ENCODE measurements around the gene GMNC.

GMNC gene

DNA sequence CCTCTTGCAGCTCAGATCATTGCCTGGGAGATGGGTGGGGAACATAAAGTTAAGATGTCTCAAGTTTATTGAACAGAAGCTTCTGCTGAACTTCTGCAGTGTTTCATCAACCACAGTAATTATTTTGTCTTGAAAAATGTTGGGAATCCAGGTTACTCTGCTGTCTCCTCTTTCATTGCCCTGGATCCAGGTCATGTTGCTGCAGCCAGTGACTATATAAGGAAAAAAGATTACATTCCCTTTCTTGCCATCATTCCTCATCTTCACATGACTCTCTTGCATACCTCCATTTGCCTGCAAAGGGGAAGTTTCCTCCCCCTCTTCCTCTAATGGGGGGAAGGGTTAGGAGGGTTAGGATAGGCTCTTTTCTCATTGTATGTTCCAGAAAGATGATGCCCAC, 15.1 kb downstream of the GMNC start:
- DNase-seq, result no peak

DNA sequence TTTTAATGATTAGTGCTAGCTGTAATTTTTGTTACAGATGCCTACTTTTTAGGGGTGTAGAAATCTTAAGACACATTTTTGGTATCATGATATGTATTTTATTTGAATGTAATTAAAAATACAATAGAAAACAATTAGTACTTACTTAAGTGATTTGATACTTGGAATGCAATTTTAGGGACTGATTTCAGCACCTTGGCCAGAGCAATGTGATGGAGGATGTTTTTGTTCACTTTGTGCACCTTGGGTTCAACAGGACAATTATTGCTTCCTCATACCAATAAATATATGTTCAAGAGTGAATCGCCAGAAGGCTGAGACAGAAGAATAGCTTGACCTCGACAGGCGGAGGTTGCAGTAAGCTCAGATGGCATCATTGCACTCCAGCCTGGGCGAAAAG, 22.3 kb downstream of the GMNC start:
- no peak for DNase-seq

DNA sequence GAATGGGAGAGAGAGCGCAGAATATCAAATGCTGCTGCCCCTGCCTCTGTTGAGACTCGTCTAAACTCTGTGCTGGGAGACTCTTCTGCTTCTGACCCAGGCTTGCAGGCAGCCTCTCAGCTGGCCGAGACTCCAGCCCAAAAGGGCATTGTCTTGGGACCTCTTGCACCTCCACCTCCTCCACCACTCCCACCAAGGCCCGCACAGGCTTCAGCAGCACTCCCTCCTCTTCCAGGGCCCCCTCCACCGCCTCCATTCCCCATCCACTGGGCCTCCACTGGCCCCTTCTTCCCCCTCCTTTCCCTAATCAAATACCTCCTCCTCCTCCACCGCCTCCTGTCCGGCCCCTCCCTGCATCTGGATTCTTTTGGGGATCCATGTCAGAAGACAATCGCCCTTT, 31.3 kb downstream of the GMNC start:
- no peak for DNase-seq

DNA sequence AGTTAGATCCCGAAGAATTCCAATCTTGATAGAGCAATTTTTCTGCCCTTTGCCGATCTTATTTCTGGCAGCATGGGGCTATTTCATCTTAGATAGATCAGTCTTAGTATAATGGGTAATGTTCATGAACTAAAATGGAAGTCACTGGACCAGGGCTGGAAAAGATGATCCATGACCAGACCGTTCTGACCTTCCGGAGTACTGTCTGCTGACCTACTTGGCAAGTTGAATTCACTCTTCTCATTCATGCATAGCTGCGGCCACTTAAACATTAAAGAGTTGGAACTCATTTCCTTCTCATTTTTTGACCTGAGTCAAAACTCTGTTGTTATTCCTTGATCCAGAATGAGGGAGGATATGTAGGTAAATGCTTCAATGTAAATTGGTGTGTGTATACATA, 32.5 kb downstream of the GMNC start:
- no peak for DNase-seq

DNA sequence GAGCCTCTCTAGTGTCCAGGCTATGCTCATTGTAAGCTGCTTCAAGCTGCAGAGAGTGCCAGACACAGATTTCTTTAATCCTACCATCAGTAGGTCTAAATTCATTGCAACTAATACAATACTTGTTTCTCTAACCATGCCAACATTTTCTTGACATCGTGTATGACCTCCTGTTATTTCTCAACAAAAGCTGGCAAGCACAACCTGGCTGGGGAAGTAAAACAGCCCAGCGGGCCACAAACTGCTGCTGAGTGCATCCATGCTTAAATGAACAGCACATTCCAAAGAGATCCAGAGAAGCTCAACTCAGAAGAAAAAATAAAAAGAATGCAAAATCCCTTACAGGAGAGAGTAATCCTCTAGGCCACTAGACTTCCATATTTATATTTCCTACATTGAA, 36.5 kb downstream of the GMNC start:
- DNase-seq, result no peak

DNA sequence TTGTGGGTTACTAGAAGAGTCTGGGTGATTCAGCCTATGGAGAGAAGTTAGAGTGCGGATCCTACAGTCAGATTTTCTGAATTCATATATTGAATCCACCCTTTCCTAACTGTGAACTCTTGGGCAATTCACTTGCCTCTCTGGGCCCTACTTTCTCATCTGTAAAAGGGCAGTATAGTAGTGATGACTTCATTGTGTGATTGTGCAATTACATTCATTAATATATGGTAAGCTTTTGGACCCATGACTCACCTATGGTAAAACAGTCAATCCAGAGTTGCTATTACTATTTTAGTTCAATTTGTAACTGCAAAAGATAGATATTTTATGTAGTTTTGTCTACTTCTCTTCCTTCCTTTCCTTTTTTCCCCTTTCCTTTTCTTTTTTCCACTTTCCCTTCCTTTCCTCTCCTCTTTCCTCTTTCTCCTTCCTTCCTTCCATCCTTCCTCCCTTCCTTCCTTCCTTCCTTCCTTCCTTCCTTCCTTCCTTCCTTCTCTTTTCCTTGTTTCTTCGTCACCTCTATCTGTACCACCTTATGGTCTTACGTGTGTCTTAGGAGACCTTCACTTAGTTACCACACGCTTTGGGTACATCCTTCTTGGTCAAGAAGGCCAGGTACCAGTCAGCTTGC, 37.0 kb downstream of the GMNC start:
- DNase-seq, result no peak

DNA sequence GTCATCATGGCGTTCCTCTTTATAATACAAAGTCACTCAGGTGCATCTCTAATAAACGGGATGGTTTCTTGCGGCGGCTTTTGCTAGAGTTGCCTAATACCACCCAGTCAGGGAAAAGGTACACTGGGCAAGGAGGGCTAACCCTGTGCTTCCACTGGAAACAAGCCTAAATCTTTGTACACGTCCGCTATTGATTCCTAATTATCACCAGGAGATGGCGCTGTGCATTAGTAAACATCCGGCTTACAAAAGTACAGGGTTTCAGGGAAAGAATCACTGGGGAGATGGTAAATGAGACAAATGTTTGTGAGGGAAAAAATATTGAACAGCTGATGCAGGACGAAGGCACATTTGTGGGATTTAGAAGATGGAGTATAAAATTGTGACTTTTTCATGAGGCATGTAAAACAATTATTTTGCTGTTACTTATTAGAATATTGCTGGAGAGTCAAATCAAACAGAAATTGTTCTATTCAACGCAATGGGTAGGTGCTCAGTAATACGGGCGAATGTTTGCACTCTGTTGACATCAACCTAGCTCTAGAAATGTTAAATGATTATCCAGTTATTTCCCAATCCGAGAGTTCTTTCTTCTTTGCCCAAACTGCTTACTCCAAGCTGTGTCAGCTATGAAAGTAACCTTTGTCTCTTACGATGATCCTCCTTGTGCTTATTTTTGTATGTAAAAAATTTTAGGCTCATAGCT, 50.6 kb downstream of the GMNC start:
- DNase-seq, result no peak

DNA sequence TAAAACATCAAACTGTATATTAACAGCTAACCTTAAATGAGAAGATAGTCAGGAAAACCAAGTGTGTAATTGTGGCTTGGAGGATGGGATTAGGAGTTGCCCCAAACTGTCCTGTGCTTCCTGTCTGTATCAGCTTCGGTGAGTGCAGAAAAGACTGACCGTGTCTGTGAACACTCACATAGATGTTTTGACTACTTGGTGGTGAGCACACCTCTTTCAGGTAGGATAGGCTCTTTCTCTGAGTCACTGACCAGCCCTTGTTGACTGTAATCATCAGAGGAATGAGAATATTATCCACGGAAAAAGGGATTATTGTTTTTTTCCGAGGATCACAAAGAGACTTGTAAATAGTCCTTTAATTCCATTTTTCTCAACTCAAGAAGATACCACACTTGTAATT, 51.5 kb downstream of the GMNC start:
- no peak for DNase-seq

DNA sequence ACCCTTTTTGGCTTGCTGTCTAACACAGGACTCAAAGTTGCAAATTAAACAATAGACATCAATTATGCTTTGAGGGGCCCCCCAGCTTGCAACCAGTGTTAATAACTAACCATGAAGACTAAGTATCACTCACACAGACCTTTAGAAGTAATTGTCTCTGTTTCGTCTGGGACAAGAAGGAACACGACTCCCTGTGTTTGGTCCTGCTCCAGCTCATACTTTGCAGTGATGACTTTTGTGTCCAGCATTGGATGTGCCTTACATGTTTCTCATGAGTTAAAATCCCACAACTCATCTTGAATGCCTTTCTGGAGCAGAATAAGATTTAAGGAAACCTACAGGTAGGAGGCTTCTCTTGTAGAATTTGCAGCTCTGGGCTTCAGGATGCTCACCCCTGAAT, 53.1 kb downstream of the GMNC start:
- no peak for DNase-seq

DNA sequence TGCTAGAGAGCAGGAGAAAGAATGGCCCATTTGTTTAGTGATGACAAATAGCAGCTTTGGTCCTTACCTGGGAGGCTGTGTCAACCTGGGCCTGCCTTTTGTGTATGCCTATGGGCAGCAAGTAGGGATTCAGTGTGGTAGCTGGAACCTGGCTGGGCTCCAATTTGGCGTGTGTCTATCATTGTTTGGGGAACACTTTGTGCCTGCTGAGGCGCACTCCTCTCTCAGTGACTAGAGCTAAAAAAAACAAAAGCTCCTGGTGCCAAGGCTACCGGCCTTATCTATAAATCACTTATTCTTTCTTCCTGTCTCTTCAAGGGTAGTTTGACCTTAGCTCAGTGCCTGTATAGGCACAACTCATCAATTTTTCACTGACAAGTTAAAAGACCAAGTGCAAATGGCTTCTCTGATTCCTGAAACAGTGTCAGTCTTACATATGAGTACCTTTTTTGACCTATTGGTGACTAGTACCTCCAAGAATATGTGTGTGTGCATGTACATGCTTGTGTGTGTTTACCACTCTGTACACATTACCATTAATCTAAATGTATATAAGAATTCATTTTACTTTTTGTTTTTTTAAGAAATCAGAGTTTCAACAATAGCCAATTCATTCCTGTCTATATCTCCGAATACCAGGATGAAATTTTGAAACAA, 54.6 kb downstream of the GMNC start:
- no peak for DNase-seq

All from activated CD4-positive, alpha-beta T cell treated with anti-CD3 and anti-CD28 coated beads for 1 hour (primary cell).